ENCODE measurements around the gene RGS14. TPM values are rescaled to one million over a fixed set of nuclear protein-coding genes. Genes with fewer than 3 reads are reported as not detected.

RGS14 gene
- total RNA-seq, 1 experiment from 2014 or later = 9.4 TPM

DNA sequence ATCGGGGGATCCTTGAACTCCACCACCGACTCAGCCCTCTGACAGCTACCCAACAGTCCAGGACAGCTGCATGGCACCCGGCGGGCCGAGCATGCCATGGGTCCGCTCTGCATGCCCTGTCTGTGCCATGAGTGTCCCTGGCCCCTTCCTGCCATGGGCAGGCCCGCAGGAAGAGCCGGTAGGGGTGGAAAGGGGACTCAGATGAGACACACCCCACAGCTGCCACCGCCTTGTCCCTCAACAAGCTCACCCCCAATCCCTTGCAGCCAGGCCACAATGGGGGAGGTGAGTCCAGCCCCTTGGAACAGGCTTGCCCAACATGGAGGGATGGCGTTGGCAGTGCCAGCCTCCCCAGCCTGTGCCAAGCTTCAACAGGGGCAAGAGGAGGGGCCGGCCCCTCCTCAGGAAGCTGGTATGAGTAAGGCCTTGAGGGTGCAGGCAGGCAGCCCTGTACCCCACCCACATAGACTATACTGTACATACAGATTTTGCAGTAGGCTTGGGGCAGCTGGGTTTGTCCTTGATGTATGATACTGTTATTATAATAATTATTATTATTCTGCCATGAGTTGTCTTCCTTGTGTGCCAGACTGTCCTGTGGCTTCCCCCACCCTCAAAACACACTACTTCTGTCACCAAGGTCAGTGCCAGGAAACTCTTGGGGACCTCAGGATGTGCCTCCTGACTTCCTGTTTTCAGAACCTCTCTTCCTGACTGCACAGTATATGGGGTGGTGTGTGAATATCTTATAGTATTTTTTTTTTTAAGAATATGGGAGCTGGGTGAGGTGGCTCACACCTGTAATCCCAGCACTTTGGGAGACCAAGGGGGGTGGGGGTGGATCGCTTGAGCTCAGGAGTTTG lies 14.5 kb downstream of the RGS14 start:
- peak overlapping the region; percentile 97 for H3K4me2 ChIP-seq (ENCODE audit: low read length)
- H3K27ac ChIP-seq (ENCODE audit: low read depth, low read length) = peak overlapping the region; percentile 70; the same call in 1 of the 2 replicates
- no peak for ATAC-seq

More for the DNA sequence above, 14.5 kb downstream of the RGS14 start:
- Histone ChIP-seq H3K36me3 (ENCODE audit: control insufficient read depth in 1 of 2, insufficient read depth in 2 of 2, low read length in 2 of 2) (no peaks in the 10 kb centered on the region), H3K79me2 (ENCODE audit: insufficient read depth, low read length) (no peaks in the 10 kb centered on the region), H3K4me3 (replicated peaks in 1 of 2; ENCODE audit: low read depth in 1 of 2, low read length in 2 of 2) (peak overlapping the region in 1 of 2 experiments; percentile 74; a peak in 1 of 4 replicates), H2AFZ (ENCODE audit: low read depth, low read length, poor library complexity, severe bottlenecking) (no peak overlapping the region), H3K9me2 (ENCODE audit: insufficient read depth) (no peaks in the 10 kb centered on the region), H4K20me1 (ENCODE audit: insufficient read depth) (no peaks in the 10 kb centered on the region), H3K9me3 (ENCODE audit: control insufficient read depth in 1 of 2, insufficient read depth in 1 of 2, low read depth in 1 of 2, low read length in 2 of 2) (no peaks in the 10 kb centered on the region), H3K4me1 (ENCODE audit: control insufficient read depth in 1 of 2, insufficient read depth in 2 of 2, low read length in 2 of 2) (peaks cover 18 to 39% of the 10 kb centered on the region in 2 experiments), H3K9ac (ENCODE audit: low read length) (no peak overlapping the region), H3K27me3 (ENCODE audit: insufficient read depth, low read length) (no peaks in the 10 kb centered on the region)
- no peak for DNase-seq (ENCODE audit: low read depth, low spot score)
- intact Hi-C loops (cut with micrococcal nuclease) = no loop called here
- ChIA-PET POLR2A (interaction anchor here (1.2 to 2.4 kb wide), 3 partner anchors 17 to 32 kb away, joined by 4 to 9 read pairs (median 6); partner anchors contain the start of gene LMAN2), CTCF (interaction anchor here (1.8 to 3.3 kb wide), 5 partner anchors 11 to 259 kb away, joined by 9 to 50 read pairs (median 14); no protein-coding TSS in a partner anchor), RAD21 (ENCODE audit: low non-redundant PET in 1 of 2, low total read pairs in 2 of 2, uncharacterized antibody in 2 of 2, unreplicated experiment in 2 of 2) (interaction anchor here in 1 of 2 experiments (1.8 kb wide), 1 partner anchor 18 kb away, joined by 8 read pairs; no protein-coding TSS in a partner anchor)
- TF ChIP-seq ATF3 (IDR thresholded peaks at IDR 0.05) (no peak), EZH2phosphoT487 (IDR thresholded peaks at IDR 0.05; ENCODE audit: borderline replicate concordance) (no peak), YY1 (IDR thresholded peaks at IDR 0.05; ENCODE audit: extremely low read depth, insufficient replicate concordance, low read depth, low read length) (no peak)
- TF ChIP-seq, protein P1, sequence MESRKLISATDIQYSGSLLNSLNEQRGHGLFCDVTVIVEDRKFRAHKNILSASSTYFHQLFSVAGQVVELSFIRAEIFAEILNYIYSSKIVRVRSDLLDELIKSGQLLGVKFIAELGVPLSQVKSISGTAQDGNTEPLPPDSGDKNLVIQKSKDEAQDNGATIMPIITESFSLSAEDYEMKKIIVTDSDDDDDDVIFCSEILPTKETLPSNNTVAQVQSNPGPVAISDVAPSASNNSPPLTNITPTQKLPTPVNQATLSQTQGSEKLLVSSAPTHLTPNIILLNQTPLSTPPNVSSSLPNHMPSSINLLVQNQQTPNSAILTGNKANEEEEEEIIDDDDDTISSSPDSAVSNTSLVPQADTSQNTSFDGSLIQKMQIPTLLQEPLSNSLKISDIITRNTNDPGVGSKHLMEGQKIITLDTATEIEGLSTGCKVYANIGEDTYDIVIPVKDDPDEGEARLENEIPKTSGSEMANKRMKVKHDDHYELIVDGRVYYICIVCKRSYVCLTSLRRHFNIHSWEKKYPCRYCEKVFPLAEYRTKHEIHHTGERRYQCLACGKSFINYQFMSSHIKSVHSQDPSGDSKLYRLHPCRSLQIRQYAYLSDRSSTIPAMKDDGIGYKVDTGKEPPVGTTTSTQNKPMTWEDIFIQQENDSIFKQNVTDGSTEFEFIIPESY (IDR thresholded peaks at IDR 0.05; ENCODE audit: extremely low read depth, insufficient replicate concordance, low read length) = no peak
- BruUV-seq (replicated peaks) = no TSS peak

All from HCT116 (cell line).